ENCODE measurements around the gene UBE2E2.

DNA sequence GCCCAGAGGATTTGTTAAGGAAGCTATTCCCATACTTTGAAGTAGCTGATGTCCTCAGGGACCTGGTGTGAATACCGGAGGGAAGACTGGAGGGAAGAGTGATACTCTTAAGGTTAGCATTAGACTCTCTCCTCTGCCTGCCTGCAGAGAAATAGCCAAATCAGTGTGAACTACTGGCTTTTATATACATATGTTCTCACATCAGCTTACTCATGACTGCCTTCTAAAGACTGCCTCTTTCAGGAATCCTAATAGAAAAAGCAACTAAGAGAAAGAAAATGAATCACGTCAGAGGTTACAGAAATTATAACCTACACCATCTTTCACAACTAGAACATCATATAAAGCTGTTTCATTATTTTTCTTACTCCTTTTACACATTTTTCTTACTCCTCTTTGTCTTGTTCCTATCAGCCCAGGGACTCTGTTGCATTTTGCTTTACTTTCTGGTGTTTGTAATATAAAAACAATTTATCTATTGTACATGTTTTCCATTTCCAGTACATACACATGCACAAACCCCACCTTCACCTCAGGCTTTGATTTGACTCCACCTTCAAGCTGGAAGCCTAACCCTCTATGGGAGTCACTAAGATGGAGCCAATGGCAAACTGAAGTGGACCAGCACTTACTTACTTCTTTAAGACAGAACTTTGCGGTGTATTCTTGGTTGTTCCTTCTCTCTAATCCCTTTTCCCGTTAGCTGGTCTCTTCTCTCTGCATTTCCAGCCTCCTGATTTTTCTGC, 345.0 kb downstream of the UBE2E2 start:
- TF ChIP-seq CTCF (IDR thresholded peaks at IDR 0.05) (no peak), EZH2 (IDR thresholded peaks at IDR 0.05; ENCODE audit: borderline replicate concordance, insufficient read depth, low read depth, low read length, poor library complexity, severe bottlenecking) (no peak)

Data from B cell (primary cell).